ENCODE data around the gene TCAF1.
"Not testable (repeated sequence)": the region's sequence is repeated elsewhere in the genome, so short reads cannot be mapped to it uniquely, and the experiment has no call there.

DNA sequence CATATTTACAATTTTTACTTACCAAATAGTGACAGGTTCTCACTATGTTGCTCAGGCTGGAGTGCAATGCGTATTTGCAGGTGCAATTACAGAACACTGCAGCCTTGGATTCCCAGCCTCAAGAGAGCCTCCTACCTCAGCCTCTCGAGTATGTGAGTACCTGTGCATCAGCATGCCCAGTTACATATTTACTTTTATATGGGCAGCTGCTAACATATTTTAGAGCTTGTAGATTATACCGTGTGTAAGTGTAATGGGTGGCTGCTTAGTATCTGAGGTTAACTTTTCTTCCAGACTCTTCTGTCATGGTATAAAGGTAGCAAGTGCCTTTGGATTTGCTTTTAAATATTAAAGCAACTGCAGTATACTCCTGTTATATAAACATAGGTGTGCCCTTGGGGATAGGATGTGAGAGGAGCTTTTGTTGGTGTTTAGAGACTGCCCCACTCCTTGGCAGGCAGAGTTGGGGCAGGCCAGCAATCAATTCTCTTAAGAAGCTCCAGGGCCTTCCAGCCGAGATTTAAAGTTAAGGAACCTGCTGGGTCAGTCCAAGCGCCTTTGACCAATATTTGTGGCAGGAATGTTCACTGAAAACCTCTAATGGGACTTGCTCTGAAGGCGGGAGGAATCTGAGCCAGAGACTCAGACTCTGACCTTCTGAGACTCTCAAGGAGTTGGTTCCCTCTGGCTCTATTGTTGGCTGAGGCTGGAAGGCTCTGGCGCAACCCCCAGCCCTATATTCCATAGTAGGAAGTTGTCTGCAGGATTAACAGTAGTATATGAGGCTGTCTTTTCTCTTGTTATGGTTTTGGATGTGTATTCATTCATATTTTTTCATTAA, 77.5 kb downstream of the TCAF1 start:
- TF ChIP-seq, protein P1, sequence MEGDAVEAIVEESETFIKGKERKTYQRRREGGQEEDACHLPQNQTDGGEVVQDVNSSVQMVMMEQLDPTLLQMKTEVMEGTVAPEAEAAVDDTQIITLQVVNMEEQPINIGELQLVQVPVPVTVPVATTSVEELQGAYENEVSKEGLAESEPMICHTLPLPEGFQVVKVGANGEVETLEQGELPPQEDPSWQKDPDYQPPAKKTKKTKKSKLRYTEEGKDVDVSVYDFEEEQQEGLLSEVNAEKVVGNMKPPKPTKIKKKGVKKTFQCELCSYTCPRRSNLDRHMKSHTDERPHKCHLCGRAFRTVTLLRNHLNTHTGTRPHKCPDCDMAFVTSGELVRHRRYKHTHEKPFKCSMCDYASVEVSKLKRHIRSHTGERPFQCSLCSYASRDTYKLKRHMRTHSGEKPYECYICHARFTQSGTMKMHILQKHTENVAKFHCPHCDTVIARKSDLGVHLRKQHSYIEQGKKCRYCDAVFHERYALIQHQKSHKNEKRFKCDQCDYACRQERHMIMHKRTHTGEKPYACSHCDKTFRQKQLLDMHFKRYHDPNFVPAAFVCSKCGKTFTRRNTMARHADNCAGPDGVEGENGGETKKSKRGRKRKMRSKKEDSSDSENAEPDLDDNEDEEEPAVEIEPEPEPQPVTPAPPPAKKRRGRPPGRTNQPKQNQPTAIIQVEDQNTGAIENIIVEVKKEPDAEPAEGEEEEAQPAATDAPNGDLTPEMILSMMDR (IDR thresholded peaks at IDR 0.05): not testable (repeated sequence)
- not testable (repeated sequence) for TF ChIP-seq POLR2AphosphoS5 (IDR thresholded peaks at IDR 0.05); EP300 (IDR thresholded peaks at IDR 0.05); POLR2A (IDR thresholded peaks at IDR 0.05; ENCODE audit: low read depth)

All from esophagus muscularis mucosa (tissue), 4 donors.